BLaER1 (cell line): ENCODE results near the gene TMEM52.

ENCODE experiments used
- H3K27ac ChIP-seq: shearing (Covaris generic); formaldehyde crosslinking; 2 replicates; pipeline ENCODE4 v1.8.1; 2022
- H3K27me3 ChIP-seq: shearing (Covaris generic); formaldehyde crosslinking; 2 replicates; pipeline ENCODE4 v1.8.1; 2022
- H3K36me3 ChIP-seq: shearing (Covaris generic); formaldehyde crosslinking; 2 replicates; pipeline ENCODE4 v1.8.1; 2022
- H3K4me1 ChIP-seq: shearing (Covaris generic); formaldehyde crosslinking; 2 replicates; pipeline ENCODE4 v1.8.1; 2022
- H3K4me2 ChIP-seq: shearing (Covaris generic); formaldehyde crosslinking; 2 replicates; pipeline ENCODE4 v1.8.1; 2022
- H3K4me3 ChIP-seq: shearing (Covaris generic); formaldehyde crosslinking; 2 replicates; pipeline ENCODE4 v1.8.1; 2022
- H3K9ac ChIP-seq: shearing (Covaris generic); formaldehyde crosslinking; 2 replicates; pipeline ENCODE4 v1.8.1; 2022
- H3K9me3 ChIP-seq: shearing (Covaris generic); formaldehyde crosslinking; 2 replicates; pipeline ENCODE4 v1.8.1; 2022
- H4K20me1 ChIP-seq: shearing (Covaris generic); formaldehyde crosslinking; 2 replicates; pipeline ENCODE4 v1.8.1; 2022
- Cebpa-rat ChIP-seq: shearing (Covaris generic); IDR thresholded peaks from 2 replicates; pipeline ENCODE4 v1.8.1; 2022

Gene TMEM52

DNA sequence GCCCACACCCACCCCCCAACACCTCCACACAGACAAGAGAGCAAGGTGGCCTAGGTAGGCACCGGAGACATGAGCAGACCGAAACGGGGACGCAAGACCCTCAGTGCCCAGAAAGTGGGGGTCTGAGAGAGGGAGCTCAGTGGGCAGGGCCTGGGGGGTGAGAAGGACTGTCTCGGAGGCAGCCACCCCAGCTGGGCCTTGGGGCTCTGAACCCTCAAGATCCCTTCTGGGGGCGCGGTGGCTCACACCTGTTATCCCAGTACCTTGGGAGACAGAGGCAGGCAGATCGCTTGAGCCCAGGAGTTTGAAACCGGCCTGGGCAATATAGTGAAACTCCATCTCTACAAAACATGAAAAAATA is 19.1 kb downstream of the TMEM52 start:
- no peak for TF ChIP-seq Cebpa-rat
- peaks cover 7% of the 10 kb centered on the region; the same call in 1 of the 2 replicates for H3K9me3 ChIP-seq
- H3K36me3 ChIP-seq = no peaks in the 10 kb centered on the region
- peak overlapping the region; percentile 46 for H3K4me3 ChIP-seq
- H3K4me2 ChIP-seq = peak overlapping the region; percentile 92
- H3K9ac ChIP-seq = peak overlapping the region; percentile 74
- H4K20me1 ChIP-seq = no peaks in the 10 kb centered on the region
- peaks cover 76% of the 10 kb centered on the region for H3K4me1 ChIP-seq
- no peaks in the 10 kb centered on the region for H3K27me3 ChIP-seq
- H3K27ac ChIP-seq = peak overlapping the region; percentile 92

DNA sequence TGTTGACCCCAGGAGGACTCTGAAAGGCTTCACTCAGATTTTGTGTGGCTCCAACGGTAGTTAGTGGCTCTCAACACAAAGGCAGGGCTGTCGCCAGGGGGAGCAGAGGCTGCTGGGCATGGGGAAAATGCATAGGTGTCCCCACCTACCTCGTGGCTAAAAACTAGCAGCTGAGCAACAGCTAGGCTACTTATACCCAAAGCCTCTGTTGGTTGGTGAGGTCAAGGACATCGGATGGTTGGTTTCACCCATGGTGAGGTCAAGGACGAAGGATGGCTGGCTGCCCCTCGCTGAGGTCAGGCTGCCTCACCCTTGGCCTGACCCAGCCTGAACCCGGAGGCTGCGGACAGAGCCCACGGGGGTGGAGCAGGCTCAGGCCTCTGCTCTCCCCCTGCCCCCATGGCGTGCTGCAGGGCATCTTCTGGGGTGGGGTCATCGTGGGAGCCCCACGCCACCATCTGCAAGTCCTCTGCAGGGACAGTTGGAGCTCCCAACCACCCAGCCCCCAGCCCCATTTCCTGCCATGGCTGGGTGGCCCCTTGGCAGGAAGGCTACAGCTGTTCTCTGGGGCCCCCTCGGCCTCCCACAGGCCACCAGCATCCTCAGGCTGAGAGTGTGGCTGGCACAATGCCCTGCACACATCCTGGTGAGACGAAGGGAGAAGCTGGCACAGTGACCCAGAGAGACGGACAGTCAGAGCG is 19.7 kb downstream of the TMEM52 start:
- H3K27me3 ChIP-seq = no peaks in the 10 kb centered on the region
- peak overlapping the region; percentile 92 for H3K27ac ChIP-seq
- H3K9ac ChIP-seq = peak overlapping the region; percentile 74
- peaks cover 80% of the 10 kb centered on the region for H3K4me1 ChIP-seq
- TF ChIP-seq Cebpa-rat = no peak
- H3K36me3 ChIP-seq = no peaks in the 10 kb centered on the region
- peak overlapping the region; percentile 92 for H3K4me2 ChIP-seq
- H3K4me3 ChIP-seq = peak overlapping the region; percentile 46
- peaks cover 7% of the 10 kb centered on the region; the same call in 1 of the 2 replicates for H3K9me3 ChIP-seq
- H4K20me1 ChIP-seq = no peaks in the 10 kb centered on the region

DNA sequence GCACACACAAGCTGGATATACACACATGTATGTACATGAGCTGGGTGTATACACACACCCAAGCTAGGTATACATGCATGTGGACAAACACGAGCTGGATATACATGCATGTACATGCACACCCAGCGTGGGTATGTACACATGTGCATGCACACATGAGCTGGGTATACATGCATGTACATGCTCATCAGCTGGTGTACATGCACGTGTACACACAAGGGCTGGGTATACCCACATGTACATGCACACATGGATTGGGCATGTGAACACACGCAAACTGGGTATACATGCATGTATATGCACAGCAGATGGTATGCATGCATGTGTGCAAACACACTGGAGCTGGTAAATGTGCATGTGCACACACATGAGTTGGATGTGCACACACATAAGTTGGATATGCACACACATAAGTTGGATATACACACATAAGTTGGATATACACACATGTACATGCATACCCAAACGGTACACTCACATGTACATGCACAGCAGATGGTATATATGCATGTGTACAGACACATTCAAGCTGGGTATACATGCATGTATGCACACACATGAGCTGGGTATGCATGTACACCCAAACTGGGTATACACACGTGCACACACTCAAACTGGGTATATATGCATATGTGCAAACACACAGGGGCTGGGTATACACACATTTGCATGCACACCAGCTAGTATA is 20.7 kb downstream of the TMEM52 start:
- H3K4me1 ChIP-seq = peaks cover 90% of the 10 kb centered on the region
- H3K9me3 ChIP-seq = peaks cover 6% of the 10 kb centered on the region; the same call in 1 of the 2 replicates
- no peak overlapping the region for H3K4me3 ChIP-seq
- no peak overlapping the region for H3K9ac ChIP-seq
- no peak overlapping the region for H3K27ac ChIP-seq
- H3K27me3 ChIP-seq = no peaks in the 10 kb centered on the region
- H3K36me3 ChIP-seq = no peaks in the 10 kb centered on the region
- TF ChIP-seq Cebpa-rat = no peak
- H3K4me2 ChIP-seq = peak overlapping the region; percentile 92
- no peaks in the 10 kb centered on the region for H4K20me1 ChIP-seq

GRCh38 chr1:1895456-1896336 is 23.4 kb downstream of the TMEM52 start:
- H3K4me2 ChIP-seq = peak overlapping the region; percentile 98
- H3K27ac ChIP-seq = peak overlapping the region; percentile 92
- H3K4me1 ChIP-seq = peaks cover 90% of the 10 kb centered on the region
- no peaks in the 10 kb centered on the region for H4K20me1 ChIP-seq
- H3K9ac ChIP-seq = peak overlapping the region; percentile 89
- no peaks in the 10 kb centered on the region for H3K9me3 ChIP-seq
- H3K4me3 ChIP-seq = peak overlapping the region; percentile 38; the same call in 1 of the 2 replicates
- H3K27me3 ChIP-seq = no peaks in the 10 kb centered on the region
- TF ChIP-seq Cebpa-rat = no peak
- H3K36me3 ChIP-seq = no peaks in the 10 kb centered on the region

GRCh38 chr1:1895060-1895418 is 24.0 kb downstream of the TMEM52 start:
- H3K4me2 ChIP-seq = peak overlapping the region; percentile 98
- peak overlapping the region; percentile 92 for H3K27ac ChIP-seq
- no peaks in the 10 kb centered on the region for H3K27me3 ChIP-seq
- H4K20me1 ChIP-seq = peaks cover 2% of the 10 kb centered on the region; the same call in 1 of the 2 replicates
- no peak for TF ChIP-seq Cebpa-rat
- peak overlapping the region; percentile 38 for H3K4me3 ChIP-seq
- peaks cover 83% of the 10 kb centered on the region for H3K4me1 ChIP-seq
- H3K9me3 ChIP-seq = no peaks in the 10 kb centered on the region
- peak overlapping the region; percentile 89 for H3K9ac ChIP-seq
- no peaks in the 10 kb centered on the region for H3K36me3 ChIP-seq

DNA sequence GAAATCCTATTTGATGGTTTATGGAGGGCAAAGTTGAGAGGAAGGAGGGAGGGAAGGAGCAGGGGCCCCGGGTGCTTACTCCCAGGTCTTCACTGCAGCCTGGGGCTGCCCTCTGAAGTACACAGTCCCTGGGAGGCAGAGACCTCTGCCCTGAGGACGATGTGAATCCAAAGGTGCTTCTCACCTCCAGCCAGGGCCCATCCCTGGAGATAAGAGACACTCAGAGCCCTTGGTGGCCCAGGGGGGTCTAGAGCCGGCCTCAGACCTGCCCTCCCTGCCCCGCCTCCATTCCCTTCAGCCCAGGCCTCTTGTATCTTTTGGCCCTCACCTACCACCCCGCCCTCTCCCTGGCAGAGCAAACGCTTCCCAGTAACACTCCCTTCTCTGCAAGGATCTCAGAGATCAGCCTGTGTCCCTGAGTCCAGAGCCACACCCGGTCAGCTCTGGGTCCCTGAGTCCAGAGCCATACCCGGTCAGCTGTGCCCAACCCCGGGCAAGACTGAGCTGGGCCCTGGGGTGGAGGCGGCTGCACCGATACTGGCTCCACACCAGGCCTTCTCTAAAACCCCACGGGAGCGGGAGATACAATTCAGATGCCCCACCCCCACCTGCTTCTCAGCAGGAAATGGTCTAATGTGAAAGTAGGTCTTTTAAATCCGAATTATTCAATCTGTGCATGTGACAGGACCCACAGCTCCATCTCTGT is 24.6 kb downstream of the TMEM52 start:
- Histone ChIP-seq H3K4me3 (peak overlapping the region; percentile 38), H3K4me1 (peaks cover 78% of the 10 kb centered on the region), H4K20me1 (peaks cover 7% of the 10 kb centered on the region), H3K36me3 (no peaks in the 10 kb centered on the region), H3K27ac (peak overlapping the region; percentile 92), H3K4me2 (peak overlapping the region; percentile 98), H3K9ac (peak overlapping the region; percentile 89), H3K9me3 (no peaks in the 10 kb centered on the region), H3K27me3 (no peaks in the 10 kb centered on the region)
- TF ChIP-seq Cebpa-rat = no peak

GRCh38 chr1:1893997-1894353 is 25.1 kb downstream of the TMEM52 start:
- Histone ChIP-seq H3K27ac (peak overlapping the region; percentile 92), H3K4me2 (peak overlapping the region; percentile 98), H3K4me3 (peak overlapping the region; percentile 38; the same call in 1 of the 2 replicates), H3K27me3 (no peaks in the 10 kb centered on the region), H3K4me1 (peaks cover 75% of the 10 kb centered on the region), H4K20me1 (peaks cover 12% of the 10 kb centered on the region), H3K9ac (peak overlapping the region; percentile 89), H3K9me3 (no peaks in the 10 kb centered on the region), H3K36me3 (no peaks in the 10 kb centered on the region)
- no peak for TF ChIP-seq Cebpa-rat

DNA sequence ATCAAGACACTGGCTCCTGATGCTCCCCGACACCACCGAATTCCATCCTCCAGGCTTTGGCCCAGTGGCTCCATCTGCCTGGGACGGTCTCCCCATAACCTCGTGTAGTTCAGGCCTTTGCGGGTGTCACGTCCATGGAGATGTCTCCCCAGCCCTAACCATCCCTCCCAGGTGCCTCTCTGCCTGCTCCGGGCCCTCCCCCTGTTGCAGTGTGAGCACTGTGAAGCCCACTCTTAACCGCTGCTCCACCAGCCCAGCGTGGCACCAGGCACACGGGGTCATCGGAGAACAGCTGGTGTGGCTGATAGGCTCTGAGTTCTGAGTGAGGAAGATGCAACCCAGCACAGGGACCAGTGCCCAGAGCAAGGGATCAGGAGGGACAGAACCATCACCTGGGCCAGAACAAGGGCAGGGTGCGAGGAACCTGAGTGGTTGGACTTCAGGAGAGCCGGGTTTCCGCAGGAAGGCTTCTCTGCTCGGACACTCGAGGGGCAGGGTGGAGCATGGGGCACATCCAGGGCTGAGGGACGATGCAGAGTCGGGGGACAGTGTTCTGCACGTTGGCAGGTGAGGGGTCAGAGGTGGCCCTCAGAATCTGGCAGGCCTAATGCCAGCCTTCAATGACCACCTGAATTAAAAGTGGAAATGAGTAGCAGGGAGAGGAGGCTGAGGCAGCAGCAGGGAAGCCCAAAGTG is 25.6 kb downstream of the TMEM52 start:
- Histone ChIP-seq H3K4me2 (peak overlapping the region; percentile 98), H3K27me3 (no peaks in the 10 kb centered on the region), H3K9ac (peak overlapping the region; percentile 89), H3K36me3 (no peaks in the 10 kb centered on the region), H4K20me1 (peaks cover 18% of the 10 kb centered on the region), H3K9me3 (no peaks in the 10 kb centered on the region), H3K27ac (peak overlapping the region; percentile 92), H3K4me3 (no peak overlapping the region; the same call in 1 of the 2 replicates), H3K4me1 (peaks cover 75% of the 10 kb centered on the region)
- no peak for TF ChIP-seq Cebpa-rat

- Histone ChIP-seq H3K4me2 (peak overlapping the region; percentile 98), H3K27ac (peak overlapping the region; percentile 92), H3K9ac (peak overlapping the region; percentile 89)
These were observed 26.3 kb downstream of the TMEM52 start for GRCh38 chr1:1892763-1893120.

More at GRCh38 chr1:1892763-1893120, 26.3 kb downstream of the TMEM52 start:
- no peak for TF ChIP-seq Cebpa-rat
- Histone ChIP-seq H4K20me1 (peaks cover 25% of the 10 kb centered on the region), H3K4me1 (peaks cover 75% of the 10 kb centered on the region), H3K9me3 (no peaks in the 10 kb centered on the region), H3K4me3 (peak overlapping the region; percentile 83), H3K36me3 (peaks cover 4% of the 10 kb centered on the region), H3K27me3 (no peaks in the 10 kb centered on the region)
